NOMO-1 (cell line): ENCODE data around the gene RASGRP1.

Experiments
- DNase-seq, 2 experiments: peaks; one replicate each; lab custom pipeline; 2025; ENCODE audit not compliant: unreplicated experiment in 2 of 2; lab: John Stamatoyannopoulos, UW

RASGRP1 gene

DNA sequence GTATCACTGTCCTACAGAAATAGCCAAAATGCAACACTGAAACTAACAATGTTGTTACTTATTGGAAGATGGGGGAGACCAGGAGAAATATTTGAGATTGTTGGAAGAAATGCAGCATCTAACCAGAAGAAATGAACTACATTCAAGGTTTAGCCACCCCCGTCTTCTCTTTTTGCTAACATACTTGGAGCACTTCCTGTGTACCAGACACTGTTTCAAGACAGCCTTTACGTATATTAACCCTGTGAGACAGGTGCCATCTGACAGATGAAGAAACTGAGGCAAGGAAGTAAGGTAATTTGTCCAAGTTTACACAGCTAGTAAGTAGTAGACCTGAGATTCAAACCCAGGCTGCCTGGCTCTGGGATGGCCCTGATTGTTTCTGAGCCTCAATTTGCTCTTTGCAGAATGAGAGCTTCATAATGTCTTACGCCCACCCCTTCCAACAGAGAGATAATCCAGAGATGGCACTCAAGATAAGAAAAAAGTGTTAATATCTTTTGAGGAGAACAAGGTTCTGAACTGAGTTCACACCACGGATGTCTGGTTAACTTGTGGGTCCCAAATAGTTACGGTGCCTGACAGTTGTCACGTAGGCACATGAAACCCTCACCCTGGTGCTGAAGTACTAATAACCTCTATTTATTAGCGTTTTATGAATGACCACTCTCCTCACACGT lies 26.1 kb downstream of the RASGRP1 start:
- DNase-seq, result no peak

DNA sequence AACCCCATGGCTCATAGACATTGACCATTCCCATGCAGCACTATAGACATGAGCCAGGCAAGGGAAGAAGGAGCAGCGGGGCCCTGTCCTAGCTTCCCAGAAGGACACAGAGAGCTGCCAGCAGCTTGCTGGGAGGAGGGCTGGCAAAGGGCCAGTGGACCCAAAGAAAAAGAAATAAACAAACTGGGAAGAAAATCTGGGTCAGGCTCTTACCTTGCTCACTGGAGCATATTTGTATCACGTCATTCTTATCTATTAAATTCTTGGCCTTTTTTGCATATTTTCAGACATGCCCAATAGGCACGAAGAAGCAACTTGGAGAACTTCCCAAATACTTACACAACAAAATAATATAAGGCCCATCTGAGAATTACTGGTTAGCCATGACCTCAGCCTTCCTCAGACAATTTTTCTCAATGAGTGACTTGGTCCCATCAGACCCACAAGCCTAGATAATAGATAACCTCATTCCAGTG lies 28.4 kb downstream of the RASGRP1 start:
- no peak for DNase-seq

DNA sequence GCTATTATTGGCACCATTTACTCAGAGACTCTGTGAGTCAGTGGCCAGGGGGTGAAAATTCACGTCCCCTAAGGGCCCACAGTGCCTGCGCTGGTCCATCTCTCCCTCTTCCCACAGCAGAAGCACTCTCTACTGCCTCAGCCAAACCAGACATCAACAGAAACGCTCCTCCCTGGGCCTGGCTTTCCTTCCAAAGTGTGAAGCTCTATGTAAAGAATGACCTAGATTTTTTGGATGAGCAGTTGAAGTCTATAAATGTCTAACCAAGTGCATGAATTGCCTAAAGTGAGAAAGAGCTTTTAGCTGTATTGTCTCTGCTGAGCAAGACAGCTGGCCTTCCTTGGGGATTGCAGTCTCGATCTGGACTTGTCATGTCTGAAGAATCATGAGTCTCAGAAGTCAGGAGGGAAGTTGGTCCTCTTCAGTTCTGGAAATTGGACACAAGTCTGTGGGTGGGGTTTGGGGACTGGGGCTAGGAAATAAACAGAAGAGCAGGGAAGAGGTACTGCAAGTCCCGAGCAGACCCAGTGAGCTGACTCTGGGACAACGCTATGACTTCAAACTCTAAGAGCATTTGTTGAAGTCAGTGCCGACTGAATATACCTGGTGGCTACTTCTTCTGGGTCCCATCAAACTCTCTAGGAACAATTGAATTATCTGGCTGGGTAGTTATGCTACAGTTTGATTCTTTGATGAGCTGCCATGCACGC lies 29.0 kb downstream of the RASGRP1 start:
- DNase-seq, result no peak

DNA sequence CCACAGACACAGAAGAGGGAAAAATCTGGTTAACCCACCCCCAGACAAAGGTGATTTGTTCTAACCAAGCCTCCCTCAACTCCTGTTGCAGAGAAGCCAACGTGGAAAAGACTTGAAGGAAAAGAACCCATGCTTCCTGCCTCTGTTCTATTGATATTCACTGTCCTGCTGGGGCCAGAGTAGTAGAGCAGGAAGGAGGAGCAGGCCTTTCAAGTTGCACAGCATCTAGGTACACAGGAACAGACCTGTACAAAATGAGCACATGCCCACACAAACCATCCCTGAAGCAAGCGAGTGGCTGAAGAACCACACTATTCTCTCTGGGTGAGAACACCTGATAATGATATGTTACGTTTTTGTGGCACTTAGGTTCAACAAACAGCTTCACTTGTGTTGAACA lies 29.9 kb downstream of the RASGRP1 start:
- DNase-seq, result no peak

DNA sequence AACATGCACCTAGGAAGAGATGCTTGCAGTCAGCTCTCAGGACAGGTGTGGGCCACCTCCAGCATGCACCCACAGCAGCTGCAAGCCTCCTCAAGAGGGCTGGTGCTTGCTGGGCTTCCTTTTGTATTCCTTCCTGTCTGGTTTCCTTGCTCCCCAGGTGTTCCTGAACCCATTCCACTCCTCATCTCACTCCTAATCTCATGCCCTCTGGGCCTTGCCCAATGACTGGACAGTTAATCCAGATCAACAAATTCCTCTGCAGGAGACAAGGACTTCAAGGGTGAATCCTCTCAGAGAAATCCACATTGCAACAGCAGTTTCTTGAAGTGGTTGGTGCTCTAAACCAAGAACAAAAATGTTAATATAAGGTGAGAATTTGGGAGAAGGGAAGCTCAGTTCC lies 30.7 kb downstream of the RASGRP1 start:
- no peak for DNase-seq

DNA sequence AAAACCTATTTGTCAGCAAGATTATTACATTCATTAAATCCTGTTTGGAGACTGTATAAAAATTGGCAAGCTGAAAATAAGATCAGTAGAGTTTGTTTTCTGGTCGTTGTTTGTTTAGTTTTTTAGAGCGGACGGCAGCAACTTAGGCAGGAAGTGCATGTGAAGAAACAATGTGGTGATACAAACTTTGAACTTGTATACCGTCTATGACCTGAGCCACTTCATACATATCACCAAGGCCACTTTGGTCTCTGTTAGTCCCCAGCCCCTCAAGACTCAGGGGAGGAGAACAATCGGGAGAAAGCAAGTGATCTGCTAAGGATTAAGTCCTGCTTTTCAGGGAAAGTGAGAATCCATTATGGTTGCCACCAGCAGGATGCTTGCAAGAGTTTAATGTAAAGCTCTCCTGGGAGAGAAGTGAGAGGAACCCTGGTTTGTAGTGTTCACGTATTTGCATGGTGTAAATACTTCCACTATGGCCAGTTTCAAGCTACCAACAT lies 31.1 kb downstream of the RASGRP1 start:
- no peak for DNase-seq

DNA sequence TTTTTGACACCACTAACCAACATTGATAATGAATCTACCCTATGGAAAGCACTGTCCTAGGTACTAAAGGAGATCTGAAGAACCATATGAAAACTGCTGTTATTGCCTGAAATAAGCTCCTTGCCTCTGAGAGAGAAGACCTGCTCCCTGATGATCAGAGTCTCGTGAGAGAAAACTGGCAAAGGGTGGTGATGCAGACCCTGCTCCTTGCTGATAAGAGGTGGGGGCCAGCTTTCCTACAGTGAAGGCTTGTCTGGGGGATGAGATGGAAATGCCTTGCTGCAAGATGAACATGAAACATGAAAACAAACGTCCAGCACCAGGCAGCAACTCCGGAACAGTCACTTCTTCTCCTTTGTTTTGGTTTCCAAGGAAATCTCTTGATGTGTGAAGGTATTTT lies 31.9 kb downstream of the RASGRP1 start:
- DNase-seq, result no peak

DNA sequence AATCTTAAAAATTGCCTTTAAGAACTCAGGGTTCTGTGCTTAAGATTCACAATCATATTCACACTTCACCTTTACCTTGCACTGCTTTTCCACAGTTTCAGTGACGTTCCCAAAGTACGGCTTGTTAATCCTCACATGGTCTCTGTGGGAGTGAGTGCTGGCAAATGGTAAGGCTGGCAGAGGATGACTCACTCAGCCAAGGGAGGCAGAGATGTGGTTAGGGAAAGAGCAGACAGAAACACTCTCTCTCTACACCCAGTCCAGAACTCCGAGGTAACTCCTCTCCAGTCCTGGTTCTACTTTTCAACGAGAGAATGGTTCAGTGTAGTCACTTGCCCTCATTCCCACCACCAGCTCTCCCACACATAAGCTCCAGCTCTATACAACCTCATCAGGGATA lies 33.1 kb downstream of the RASGRP1 start:
- no peak for DNase-seq

DNA sequence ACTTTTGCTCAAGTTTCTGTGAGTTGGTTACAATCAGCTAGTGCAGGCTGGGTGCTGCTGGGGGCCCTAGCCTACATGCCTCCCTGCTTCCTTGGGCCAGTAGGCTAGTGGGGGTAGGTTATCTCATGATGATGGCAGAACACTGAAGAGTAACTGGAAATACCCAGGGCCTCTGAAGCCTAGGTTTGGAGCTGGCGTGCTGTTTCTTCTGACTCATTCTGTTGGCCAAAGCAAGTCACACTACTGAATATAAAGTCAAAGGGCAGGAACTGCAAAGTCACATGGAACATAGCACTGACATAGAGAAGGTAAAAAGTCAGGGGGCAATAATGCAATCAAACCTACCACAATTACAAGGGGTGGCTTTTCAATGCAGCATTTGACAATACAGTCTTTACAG lies 34.5 kb downstream of the RASGRP1 start:
- no peak for DNase-seq

DNA sequence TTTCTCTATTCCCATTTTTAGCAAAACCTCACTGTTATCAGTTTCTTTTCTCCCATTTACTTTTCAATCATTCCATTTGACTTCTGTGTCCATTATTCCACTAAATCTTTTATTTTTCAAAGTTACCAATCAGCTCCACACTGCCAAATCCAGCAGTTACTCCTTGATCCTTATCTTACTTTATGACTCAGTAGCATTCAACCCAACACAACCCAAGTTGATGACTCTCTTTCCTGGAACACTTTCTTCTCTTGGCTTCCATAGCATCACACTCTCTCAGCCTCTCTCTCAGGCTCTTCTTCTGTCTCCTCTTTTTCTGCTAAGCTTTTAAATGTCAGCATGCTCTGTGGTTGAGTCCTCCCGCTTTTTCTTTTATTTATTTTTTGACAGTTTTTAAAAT lies 36.3 kb downstream of the RASGRP1 start:
- no peak for DNase-seq

DNA sequence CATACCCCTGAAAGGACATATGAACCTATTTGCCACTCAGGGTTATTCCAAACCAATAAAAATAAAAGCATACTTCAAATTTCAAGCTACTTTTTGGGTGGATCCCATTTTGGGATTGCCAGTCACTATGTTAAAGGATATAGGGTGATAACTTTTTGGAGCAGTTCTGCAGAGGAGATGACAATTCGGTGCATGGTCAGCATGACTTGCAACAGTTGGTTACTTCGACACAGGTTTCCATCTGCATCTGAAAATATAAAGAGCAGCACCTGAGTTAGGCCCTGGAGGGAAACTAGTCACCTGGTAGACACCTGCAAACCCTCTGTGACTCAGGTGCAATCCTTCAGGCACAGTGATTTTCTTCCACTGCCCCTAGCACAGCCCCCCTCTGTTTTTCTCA lies 38.5 kb downstream of the RASGRP1 start:
- DNase-seq, result no peak

DNA sequence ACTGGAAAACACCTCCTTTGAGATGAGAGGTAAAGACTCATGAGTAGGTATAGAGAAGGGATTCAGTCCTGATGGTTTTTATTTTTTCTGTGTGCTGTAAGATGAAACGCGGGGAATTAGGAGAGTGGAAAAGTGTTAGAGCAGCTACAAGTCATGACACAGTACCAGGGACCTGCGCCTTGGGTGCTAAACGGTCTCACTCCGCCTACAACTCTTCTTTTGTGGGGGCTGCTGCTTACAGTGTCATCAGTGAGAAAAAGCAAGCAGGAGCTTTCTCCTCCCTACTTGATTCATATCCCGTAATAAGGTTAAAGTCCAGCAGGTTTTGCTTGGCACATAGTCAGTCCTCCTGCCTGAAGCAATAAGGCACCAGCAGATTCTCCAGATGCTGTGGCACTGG lies 39.1 kb downstream of the RASGRP1 start:
- DNase-seq, result no peak

DNA sequence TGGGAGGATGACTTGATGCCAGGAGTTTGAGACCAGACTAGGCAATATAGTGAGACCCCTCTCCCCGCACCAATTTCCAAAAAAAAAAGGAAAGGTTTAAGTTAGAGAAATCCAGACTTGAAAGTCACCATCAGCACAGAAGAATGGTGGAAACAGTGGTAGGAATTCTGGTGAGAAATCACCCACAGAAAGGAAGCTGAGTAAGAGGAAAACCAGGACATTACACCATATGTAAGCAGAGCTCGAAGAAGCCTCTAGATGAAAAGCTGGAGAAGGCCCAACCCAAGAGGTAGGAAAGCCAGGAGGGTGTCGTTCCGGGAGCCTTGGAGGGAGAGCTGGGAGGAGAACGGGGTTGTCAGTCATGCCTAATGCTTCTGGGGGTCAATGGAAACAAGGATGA lies 40.5 kb downstream of the RASGRP1 start:
- no peak for DNase-seq

DNA sequence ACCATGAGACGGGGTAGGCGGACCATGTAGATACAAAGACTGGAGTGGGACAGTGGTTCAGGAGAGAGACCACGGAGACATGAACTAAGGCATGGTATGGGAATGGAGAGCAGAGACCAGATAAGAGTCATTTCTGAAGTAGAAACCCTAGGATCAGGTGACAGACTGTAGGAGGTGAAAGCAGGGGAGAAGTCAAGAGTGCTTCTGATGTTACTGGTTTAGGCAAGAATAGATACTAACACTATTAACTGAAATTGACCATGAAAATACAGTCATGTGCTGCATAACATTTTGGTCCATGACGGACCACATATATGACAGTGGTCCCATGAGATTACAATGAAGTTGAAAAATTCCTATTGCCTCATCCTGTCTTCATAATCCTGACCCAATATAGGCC lies 41.7 kb downstream of the RASGRP1 start:
- DNase-seq, result no peak

DNA sequence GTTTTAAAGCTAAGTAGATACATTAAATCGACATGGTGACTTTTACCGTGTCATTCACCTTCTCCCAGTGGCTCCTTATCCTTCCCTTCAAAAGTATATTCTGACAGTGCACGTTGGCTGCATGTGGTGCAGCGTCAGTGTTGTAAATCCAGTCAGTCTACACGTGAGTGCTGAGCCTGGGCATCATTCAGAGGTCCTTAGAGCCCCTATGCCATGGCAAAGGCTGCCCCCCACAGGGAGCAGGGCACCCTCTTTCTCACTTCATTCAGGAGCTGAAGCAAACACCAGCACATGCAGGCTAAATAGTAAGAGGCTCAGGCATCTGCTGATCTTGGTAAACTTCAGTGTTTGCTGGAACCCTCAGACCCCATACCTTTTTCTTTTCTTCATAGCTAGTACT lies 43.3 kb downstream of the RASGRP1 start:
- DNase-seq, result no peak

DNA sequence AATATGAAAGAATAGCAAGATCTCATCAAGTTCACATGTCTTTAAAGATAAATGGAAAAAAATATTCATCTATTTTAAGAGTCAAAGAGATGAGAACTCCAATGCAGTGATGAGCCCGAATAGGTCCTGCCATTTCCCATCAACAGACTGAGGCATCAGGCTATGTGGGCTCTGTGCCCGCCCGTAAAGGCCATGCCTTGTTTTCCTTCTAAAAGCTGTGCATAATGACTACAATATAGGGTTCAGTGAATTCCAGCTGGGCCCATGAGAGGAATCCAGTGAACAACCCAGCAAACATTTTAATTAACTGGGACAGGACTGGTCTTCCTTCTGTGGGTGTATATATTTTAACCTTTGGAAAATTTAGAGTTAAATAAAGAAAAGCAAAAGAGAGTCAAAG lies 44.6 kb downstream of the RASGRP1 start:
- DNase-seq, result no peak

DNA sequence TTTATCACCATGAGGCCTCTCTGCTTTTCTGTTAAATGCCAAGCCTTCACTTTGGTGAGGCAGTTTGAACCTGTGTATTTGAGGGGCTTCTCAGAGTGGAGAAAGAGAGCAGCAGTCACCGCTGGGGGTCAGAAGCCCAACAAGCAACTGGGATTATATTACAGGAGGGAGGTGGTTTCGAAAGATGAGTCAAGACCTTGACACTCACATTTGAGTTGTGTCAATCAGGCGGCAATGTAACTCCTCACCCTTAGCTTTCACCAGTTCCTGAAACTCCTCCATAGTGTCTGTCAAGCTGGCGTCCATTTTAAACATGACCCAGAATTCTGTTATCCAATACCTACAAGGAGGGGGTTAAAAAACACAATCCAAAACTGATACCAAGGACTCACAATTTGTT lies 46.5 kb downstream of the RASGRP1 start:
- DNase-seq, result no peak

DNA sequence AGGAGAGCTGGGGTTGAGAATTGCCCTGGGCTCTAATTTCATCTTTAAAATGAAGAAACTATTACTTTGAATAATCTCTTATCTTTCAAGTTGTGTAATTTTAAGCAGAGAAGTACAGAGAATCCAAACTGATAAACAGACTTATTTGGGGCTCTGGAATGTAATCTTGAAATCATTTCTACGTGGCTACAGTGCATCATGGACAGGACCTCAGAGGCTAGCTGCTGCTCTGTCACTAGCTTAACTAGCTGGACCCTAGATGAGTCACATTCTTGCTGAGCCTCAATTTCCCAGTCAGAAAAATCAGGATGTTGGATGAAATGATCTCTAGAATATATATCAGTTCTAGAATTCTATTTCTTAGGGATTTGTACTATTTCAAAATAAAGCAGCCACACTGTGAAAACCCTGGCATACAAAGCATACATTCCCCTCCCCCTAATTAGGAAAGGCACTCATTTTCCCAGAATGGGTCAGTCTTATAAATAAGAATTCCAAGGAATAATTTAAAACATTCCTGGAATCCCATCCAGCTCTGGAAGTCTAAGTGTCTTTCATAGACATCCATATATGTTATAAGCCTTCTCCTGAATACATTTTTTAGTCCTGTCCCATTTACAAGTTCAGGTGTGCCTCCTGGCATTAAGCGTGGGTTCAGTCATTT lies 47.2 kb downstream of the RASGRP1 start:
- no peak for DNase-seq

DNA sequence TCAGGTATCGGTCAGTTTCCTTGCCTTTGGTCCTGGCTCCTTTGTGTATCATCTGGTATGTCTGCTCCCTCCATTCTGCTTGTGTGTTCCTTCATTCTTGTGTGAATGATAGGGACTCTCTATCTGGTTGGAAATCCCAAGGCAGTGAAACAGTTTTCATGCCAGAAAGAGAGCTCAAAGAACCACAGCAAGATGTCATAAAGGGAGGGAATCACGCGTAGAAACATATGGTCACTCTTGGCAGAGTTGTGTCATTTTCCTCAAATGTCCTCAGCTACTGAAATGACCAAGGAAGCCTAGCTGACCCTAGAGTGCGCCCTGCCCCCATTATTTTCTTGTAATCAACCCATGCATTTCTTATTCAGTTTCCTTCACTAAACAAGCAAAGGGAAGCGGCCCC lies 48.0 kb downstream of the RASGRP1 start:
- DNase-seq, result no peak

DNA sequence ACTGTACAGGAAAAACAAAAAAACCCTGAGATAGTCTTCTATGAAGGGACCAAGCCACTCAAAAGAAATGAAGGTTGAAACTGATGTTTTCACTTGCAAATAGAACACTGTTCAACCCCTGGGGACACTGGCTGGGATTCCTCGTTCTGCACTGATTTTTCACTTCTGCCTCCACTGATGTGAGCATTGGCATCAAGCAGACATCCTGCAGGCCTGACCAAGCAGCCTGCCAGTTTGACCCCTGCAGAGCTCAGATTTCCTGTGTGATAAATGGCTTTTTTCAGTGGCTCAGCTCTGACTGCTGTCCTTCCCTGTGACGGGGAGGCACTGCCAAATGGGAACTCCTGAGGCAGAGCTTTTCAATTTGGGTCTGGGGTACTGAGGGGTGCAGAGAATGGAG lies 50.0 kb downstream of the RASGRP1 start:
- no peak for DNase-seq

DNA sequence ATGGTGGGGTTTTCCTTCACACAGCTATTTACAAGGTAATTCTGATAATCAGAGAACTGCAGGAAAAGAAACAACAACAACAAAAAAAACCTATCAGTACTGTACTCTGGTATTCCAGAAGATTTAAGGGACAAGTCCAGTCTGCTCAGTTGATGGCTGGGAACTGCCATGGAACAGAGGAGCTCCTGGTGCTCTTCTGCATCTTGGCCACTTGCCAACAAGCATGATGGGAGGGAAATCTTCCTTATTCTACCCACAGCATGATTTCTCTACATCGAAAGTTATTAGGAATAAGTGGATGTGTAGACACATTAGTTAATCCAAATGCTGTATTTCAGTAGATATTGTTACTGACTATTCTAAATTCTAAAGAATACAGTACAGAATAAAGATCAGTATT lies 51.7 kb downstream of the RASGRP1 start:
- DNase-seq, result no peak

DNA sequence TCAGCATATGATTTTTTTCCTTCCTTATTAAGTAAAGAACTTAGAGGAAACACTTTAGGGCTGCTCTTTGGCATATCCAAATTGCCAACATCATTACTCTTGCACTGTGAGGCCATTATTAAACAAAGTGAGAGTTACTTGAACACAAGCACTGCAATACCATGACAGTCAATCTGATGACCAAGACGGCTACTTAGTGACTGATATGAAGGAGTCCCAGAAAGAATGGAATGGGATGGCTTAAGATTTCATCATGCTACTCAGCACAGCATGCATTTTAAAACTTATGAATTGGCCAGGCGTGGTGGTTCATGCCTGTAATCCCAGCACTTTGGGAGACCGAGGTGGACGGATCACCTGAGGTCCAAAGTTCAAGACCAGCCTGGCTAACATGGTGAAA lies 55.5 kb downstream of the RASGRP1 start:
- no peak for DNase-seq
